ENCODE results near the gene MYO1F. TPM values are rescaled to one million over a fixed set of nuclear protein-coding genes. Genes with fewer than 3 reads are reported as not detected.

Gene MYO1F
- polyA plus RNA-seq, 2 of the 4 experiments (the other 2 are of a cell fraction) = 0.23 to 0.37 TPM

- TF ChIP-seq FOXS1 (CRISPR knock-in tag; IDR thresholded peaks at IDR 0.05) (no peak), ZC3H11A (IDR thresholded peaks at IDR 0.05) (no peak), RARB (CRISPR knock-in tag; IDR thresholded peaks at IDR 0.05) (no peak), HOXB5 (CRISPR knock-in tag; IDR thresholded peaks at IDR 0.05) (no peak), HOXB13 (CRISPR knock-in tag; IDR thresholded peaks at IDR 0.05; ENCODE audit: low read depth) (no peak), HMGXB4 (CRISPR knock-in tag; IDR thresholded peaks at IDR 0.05; ENCODE audit: borderline replicate concordance) (no peak)
Measured at GRCh38 chr19:8511573-8512101, 65.6 kb downstream of the MYO1F start (continued).

- 100% methylated on average over 2 of the region's 52 CpGs for WGBS (ENCODE audit: missing lambda C conversion rate)
- no peak for ATAC-seq
- FAIRE-seq = no peak
- no peak for DNase-seq (ENCODE audit: low read depth in 1 of 2, low spot score in 1 of 2)
- no peak overlapping the region for H3K27ac ChIP-seq
- H3K9me3 ChIP-seq = no peaks in the 10 kb centered on the region
- TF ChIP-seq MAZ (IDR thresholded peaks at IDR 0.05; ENCODE audit: borderline replicate concordance, low read depth, low read length) (no peak), FOXS1 (CRISPR knock-in tag; IDR thresholded peaks at IDR 0.05) (no peak), HDAC2 (IDR thresholded peaks at IDR 0.05) (no peak), TFCP2L1 (CRISPR knock-in tag; IDR thresholded peaks at IDR 0.05) (no peak), FOSB (CRISPR knock-in tag; IDR thresholded peaks at IDR 0.05) (no peak), CBX2 (IDR thresholded peaks at IDR 0.05; ENCODE audit: borderline replicate concordance, low read depth) (no peak), PBX3 (IDR thresholded peaks at IDR 0.05) (no peak)
- H3K4me2 ChIP-seq = no peak overlapping the region
- ChIA-PET CTCF (interaction anchor here (0.6 to 2.5 kb wide), 2 partner anchors 11 to 68 kb away, joined by 3 to 12 read pairs; no protein-coding TSS in a partner anchor), POLR2A (no interaction called here)
- H3K4me1 ChIP-seq = peaks cover 22% of the 10 kb centered on the region
- no peak overlapping the region for H3K4me3 ChIP-seq
Measured at GRCh38 chr19:8510589-8511115, 66.6 kb downstream of the MYO1F start.

GRCh38 chr19:8506402-8506957 lies 70.8 kb downstream of the MYO1F start:
- H3K9me3 ChIP-seq = no peaks in the 10 kb centered on the region
- FAIRE-seq = no peak

More at GRCh38 chr19:8506402-8506957, 70.8 kb downstream of the MYO1F start:
- TF ChIP-seq CTCF (IDR thresholded peaks at IDR 0.05) (peak; percentile 5; the same call in 2 of the 3 replicates), SREBF2 (IDR thresholded peaks at IDR 0.05) (no peak)
- H3K4me2 ChIP-seq = peak overlapping the region; percentile 92
- 57% methylated on average over 10 of the region's 18 CpGs for WGBS (ENCODE audit: missing lambda C conversion rate)
- DNase-seq (ENCODE audit: low read depth in 1 of 2, low spot score in 1 of 2) (peak in 1 of 2 experiments; percentile 43), ATAC-seq (peak; percentile 75 to 76)
- H3K27ac ChIP-seq = peak overlapping the region; percentile 87 to 99
- H3K4me1 ChIP-seq = peaks cover 10% of the 10 kb centered on the region; the same call in 2 of the 3 replicates
- ChIA-PET CTCF (interaction anchor here (0.7 to 3.7 kb wide), 23 partner anchors 11 to 237 kb away, joined by 3 to 26 read pairs (median 5); partner anchors contain the start of gene MARCHF2), POLR2A (interaction anchor here (0.7 to 1.5 kb wide), 3 partner anchors 7 to 93 kb away, joined by 4 to 14 read pairs (median 5); partner anchors contain the start of genes MARCHF2 and ZNF414)
- H3K4me3 ChIP-seq = peak overlapping the region; percentile 61

Measured in A549 (cell line).